Activated T-helper 1 cell treated with anti-CD3 and anti-CD28 coated beads, Interleukin-12 subunit alpha, Interleukin-12 subunit beta, Interleukin-2, Interleukin-4 antibody, amounts not matched to agents 30 ng/mL and 10 ng/mL and 1 ng/mL, durations not matched to agents 14 hours and 24 hours and 36 hours (primary cell): ENCODE results near the gene NOTCH2. TPM values are rescaled to one million over a fixed set of nuclear protein-coding genes. Genes with fewer than 3 reads are reported as not detected.

Source experiments
- DNase-seq: peaks from one replicate; pipeline ENCODE4 v3.0.0; 2021; ENCODE audit warnings: low spot score
- H3K27ac Mint-ChIP-seq: one replicate; pipeline ENCODE4 v1.8.0; 2021; ENCODE audit warnings: mild to moderate bottlenecking, mixed read lengths
- H3K27me3 Mint-ChIP-seq: one replicate; pipeline ENCODE4 v1.8.0; 2022; ENCODE audit warnings: mild to moderate bottlenecking, moderate library complexity, mixed read lengths; ENCODE audit not compliant: insufficient read depth
- H3K36me3 Mint-ChIP-seq: one replicate; pipeline ENCODE4 v1.8.0; 2021; ENCODE audit warnings: low read depth, mixed read lengths
- H3K4me1 Mint-ChIP-seq: one replicate; pipeline ENCODE4 v1.8.0; 2021; ENCODE audit warnings: low read depth, mixed read lengths
- H3K4me3 Mint-ChIP-seq: one replicate; pipeline ENCODE4 v1.8.0; 2021; ENCODE audit warnings: mild to moderate bottlenecking, moderate library complexity, mixed read lengths
- H3K9me3 Mint-ChIP-seq: one replicate; pipeline ENCODE4 v1.8.0; 2021; ENCODE audit warnings: mixed read lengths
- intact Hi-C: fragments of 100-400 bp; cut with micrococcal nuclease; formaldehyde crosslinking; loops from one replicate; pipeline ENCODE4 v1.15.1; 2024
- total RNA-seq: library from RNA; stranded (reverse); gene quantifications from 2 replicates; pipeline ENCODE4 v1.2.3, GENCODE V29; 2022

The NOTCH2 gene
- total RNA-seq, 1 donor from 2014 or later: 110 TPM

DNA sequence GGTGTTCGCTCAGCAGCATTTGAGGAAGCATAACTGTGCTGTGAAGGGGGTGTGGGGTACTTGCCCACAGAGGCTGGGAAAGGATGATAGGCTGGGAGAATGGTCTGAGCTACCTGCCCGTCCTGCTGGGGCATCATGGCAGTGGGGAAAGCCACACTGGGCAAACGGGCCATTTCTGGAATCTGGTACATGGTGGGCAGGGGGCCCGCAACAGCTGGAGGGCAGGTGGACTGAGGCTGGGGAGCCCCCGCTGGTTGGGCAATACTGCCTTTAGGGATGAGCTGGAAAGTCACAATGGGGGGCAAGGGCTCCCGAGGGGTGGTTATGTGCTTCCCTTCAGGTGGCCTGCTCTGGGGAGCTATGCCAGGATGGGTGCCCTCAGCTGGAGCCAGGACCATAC, 153.9 kb downstream of the NOTCH2 start:
- Mint-ChIP-seq H3K4me3 (no peak overlapping the region), H3K27ac (no peak overlapping the region), H3K27me3 (no peaks in the 10 kb centered on the region), H3K4me1 (no peaks in the 10 kb centered on the region), H3K9me3 (no peaks in the 10 kb centered on the region), H3K36me3 (peaks cover 59% of the 10 kb centered on the region)
- intact Hi-C loops: no loop called here
- DNase-seq: no peak

DNA sequence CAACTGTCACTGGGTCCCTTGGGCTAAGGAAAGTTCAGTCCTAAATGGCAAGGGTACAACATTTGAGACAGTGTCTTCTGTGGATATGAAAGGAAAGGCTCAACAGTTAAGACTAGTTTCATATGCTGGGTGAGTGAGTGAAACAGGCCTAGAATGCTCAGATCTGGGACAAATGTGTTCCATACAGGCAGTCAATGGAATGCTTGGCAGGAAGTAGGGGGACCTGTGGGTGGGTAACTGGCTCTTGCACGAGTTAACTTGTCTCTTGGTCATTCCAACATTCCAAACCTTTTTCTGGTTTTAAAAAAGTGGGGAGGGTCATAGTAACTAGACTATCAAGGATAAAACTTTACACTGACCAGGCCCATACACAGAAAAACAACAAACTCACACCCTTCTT, 155.4 kb downstream of the NOTCH2 start:
- no peak for DNase-seq
- no peaks in the 10 kb centered on the region for H3K27me3 Mint-ChIP-seq
- H3K36me3 Mint-ChIP-seq: peaks cover 51% of the 10 kb centered on the region
- no peaks in the 10 kb centered on the region for H3K9me3 Mint-ChIP-seq
- H3K4me3 Mint-ChIP-seq: no peak overlapping the region
- H3K4me1 Mint-ChIP-seq: no peaks in the 10 kb centered on the region
- intact Hi-C loops: no loop called here
- no peak overlapping the region for H3K27ac Mint-ChIP-seq

DNA sequence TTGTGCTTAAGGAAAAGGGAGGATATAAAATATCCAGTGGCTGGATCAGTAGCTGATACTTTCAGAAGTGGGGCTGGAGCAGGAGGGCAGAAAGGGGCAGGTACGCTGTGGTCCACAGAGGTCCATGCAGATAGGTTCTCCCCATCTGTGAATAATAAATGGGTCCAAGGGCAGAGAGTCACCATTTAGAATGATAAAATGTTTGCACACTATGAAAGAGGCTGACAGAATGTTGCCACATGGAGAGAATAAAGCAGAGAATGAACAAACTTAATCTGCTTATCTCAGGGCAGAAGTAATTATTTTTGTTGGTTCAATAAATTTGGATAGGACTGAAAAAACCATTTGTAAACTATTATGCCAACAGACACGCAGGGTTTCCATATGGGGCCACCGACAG, 156.5 kb downstream of the NOTCH2 start:
- intact Hi-C loops: no loop called here
- Mint-ChIP-seq H3K27me3 (no peaks in the 10 kb centered on the region), H3K9me3 (no peaks in the 10 kb centered on the region), H3K27ac (no peak overlapping the region), H3K4me1 (no peaks in the 10 kb centered on the region), H3K4me3 (no peak overlapping the region), H3K36me3 (peaks cover 48% of the 10 kb centered on the region)
- DNase-seq: no peak

DNA sequence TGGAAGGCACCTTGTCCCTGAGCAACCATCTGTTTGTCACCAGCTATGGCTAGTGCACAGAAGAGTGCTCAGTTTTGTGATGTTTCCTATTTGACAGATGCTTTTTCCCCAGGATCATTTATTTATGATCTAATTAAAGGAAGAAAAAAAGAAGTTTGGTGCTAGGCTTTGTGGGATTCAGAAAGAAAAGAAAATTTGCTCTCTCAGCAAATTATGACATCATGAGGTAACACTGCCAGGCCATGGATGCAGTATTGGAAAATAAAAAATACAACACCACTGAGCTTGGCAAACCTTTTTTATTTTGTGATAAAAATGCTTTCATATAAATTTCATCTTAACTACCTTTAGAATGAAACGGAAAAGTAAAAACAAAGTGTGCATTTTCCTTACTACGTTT, 157.7 kb downstream of the NOTCH2 start:
- Mint-ChIP-seq H3K9me3 (no peaks in the 10 kb centered on the region), H3K27me3 (no peaks in the 10 kb centered on the region), H3K4me1 (no peaks in the 10 kb centered on the region), H3K27ac (no peak overlapping the region), H3K36me3 (peaks cover 40% of the 10 kb centered on the region), H3K4me3 (no peak overlapping the region)
- intact Hi-C loops: no loop called here
- DNase-seq: no peak

DNA sequence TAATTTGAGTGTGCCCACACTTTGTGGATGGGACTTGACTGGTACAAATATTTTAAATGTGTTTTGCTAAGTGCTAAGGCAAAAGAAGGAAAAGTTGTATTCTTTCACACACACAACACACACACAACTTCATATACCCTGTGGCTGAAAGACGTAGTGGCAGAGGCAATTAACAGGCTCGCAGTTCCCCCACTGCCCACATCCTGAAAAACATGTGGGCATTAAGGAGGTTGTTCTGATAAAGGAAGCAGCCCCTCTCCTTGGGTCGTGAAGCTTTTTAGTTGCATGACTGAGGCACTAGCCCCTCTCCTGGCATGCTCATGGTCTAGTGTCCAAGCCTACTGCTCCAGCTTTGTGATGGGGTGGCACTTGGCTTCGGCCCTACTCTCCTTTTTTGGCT, 158.8 kb downstream of the NOTCH2 start:
- H3K9me3 Mint-ChIP-seq: no peaks in the 10 kb centered on the region
- peaks cover 3% of the 10 kb centered on the region for H3K27me3 Mint-ChIP-seq
- H3K36me3 Mint-ChIP-seq: peaks cover 31% of the 10 kb centered on the region
- intact Hi-C loops: no loop called here
- no peak for DNase-seq
- no peak overlapping the region for H3K4me3 Mint-ChIP-seq
- no peak overlapping the region for H3K27ac Mint-ChIP-seq
- no peaks in the 10 kb centered on the region for H3K4me1 Mint-ChIP-seq

DNA sequence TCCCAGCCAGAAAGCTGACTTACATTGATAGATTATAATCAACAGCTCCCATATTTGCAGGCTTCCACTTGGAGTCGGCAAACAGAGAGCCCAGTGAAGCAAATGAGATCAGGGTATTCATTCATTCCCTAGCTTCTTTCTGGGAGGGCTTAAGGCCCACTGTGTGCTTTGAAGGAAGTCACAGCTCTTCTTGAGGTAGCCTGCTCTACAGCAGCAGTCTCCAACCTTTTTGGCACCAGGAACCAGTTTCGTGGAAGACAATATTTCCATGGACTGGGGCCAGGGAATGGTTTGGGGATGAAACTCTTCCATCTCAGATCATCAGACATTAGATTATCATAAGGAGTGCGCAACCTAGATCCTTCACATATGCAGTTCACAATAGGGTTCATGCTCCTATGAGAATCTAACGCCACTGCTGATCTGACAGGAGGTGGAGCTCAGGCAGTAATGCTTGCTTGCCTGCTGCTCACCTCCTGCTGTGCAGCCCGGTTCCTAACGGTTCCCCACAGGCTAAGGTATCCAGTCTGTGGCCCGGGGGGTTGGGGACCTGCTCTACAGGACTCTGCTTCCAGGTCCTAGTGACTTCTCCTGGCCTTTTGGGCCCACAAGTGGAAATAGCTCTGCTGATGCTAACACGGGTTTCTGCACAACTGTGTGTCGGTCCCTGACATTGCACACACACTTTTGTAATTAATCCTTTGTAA, 159.4 kb downstream of the NOTCH2 start:
- H3K36me3 Mint-ChIP-seq: peaks cover 25% of the 10 kb centered on the region
- DNase-seq: no peak
- peaks cover 7% of the 10 kb centered on the region for H3K27me3 Mint-ChIP-seq
- no peaks in the 10 kb centered on the region for H3K9me3 Mint-ChIP-seq
- H3K4me1 Mint-ChIP-seq: no peaks in the 10 kb centered on the region
- H3K4me3 Mint-ChIP-seq: no peak overlapping the region
- intact Hi-C loops: no loop called here
- no peak overlapping the region for H3K27ac Mint-ChIP-seq

DNA sequence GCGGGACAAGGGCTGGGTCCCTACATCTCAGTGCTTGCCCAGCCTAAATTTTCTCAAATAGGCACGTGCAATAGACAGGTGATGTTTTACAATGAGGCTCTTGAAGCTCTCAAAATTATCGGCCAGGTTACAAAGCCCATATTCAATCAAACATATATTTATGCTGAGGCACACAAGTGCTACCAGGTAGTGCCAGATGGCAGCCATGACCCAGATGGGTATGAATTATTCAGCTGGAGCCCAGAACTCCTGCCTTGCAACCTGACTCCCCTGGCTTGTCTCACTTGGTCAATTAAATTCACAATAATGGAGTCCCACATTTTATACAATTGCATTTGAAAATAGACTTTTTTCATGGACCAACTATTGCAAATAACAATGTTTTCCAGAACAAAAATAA, 160.8 kb downstream of the NOTCH2 start:
- H3K27ac Mint-ChIP-seq: no peak overlapping the region
- no peaks in the 10 kb centered on the region for H3K9me3 Mint-ChIP-seq
- no peaks in the 10 kb centered on the region for H3K4me1 Mint-ChIP-seq
- intact Hi-C loops: no loop called here
- H3K27me3 Mint-ChIP-seq: peaks cover 15% of the 10 kb centered on the region
- H3K4me3 Mint-ChIP-seq: no peak overlapping the region
- DNase-seq: no peak
- peaks cover 15% of the 10 kb centered on the region for H3K36me3 Mint-ChIP-seq

DNA sequence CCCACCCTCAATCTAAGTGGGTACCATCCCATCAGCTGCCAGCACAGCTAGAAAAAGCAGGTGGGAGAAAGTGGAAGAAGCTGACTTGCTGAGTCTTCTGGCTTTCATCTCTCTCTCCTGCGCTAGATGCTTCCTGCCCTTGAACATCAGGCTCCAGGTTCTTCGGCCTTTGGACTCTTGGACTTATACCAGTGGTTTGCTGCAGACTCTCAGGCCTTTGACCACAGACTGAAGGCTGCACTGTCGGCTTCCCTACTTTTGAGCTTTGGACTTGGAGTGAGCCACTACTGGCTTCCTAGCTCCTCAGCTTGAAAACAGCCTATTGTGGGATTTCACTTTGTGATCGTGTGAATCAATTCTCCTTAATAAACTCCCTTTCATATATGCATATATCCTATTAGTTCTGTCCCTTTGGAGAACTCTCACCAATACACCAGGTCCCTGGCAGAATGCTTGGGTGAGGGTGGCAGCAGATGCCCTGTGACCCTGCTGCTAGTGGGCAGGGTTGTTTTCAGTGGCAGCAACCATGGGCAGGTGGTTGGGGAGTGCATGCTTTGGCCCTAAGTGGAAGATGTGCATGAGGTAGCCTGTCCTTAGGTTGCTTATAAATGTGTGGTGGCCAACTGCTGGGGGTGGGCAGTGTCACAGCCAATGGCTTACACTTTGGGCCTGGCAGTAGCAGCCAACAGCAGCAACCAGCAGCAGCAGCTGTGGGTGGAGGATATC, 162.4 kb downstream of the NOTCH2 start:
- Mint-ChIP-seq H3K4me3 (no peak overlapping the region), H3K27ac (no peak overlapping the region), H3K9me3 (no peaks in the 10 kb centered on the region), H3K27me3 (peaks cover 21% of the 10 kb centered on the region), H3K36me3 (no peaks in the 10 kb centered on the region), H3K4me1 (no peaks in the 10 kb centered on the region)
- intact Hi-C loops: no loop called here
- no peak for DNase-seq

DNA sequence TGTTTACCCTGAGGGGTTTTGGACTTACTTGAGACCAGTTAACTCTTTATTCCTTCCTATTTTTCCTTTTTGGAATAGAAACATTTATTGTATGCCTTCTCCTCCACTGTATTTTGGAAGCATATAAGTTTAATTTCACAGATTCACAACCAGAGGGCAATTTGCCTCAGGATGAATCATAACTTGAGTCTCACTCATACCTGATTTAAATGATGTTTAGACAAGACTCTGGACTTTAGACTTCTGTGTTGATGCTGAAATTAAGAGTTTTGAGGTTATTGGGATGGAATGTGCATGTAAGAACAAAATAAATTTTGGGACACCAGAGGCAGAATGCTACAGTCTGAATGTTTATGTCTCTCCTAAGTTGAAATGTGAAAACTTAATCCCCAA, 166.0 kb downstream of the NOTCH2 start:
- intact Hi-C loops: no loop called here
- Mint-ChIP-seq H3K27me3 (peaks cover 31% of the 10 kb centered on the region), H3K36me3 (no peaks in the 10 kb centered on the region), H3K4me1 (no peaks in the 10 kb centered on the region), H3K9me3 (no peaks in the 10 kb centered on the region), H3K27ac (no peak overlapping the region), H3K4me3 (no peak overlapping the region)
- DNase-seq: no peak

DNA sequence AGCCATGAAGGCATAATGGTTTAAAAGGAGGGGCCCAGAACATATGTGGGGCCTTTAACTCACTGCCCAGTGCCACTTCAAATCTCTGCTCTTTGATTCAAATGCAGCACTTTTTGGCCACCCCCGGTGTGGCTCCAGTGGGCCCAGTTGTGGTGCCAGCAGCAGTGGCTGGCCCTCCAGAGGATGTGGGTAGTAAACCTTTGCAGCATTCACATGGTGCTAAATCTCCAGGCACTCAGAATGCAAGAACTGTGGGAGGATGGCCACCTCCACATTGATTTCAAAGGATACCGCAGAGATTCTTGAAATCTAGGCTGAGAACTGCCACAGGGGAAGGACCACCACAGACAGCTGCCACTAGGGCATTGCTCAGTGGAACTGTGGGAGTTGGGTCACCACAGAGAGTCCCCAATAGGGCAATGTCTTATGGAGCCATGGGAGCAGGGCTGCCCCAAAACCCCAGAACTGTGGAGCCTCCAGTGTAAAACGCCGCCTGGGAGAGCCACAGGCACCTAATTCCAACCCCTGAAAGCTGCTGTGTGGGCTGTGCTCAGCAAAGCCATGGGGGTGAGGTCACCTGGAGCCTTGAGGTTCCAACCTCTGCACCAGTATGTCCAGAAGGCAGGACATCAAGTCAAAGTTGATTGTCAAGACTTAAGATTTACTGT, 166.6 kb downstream of the NOTCH2 start:
- Mint-ChIP-seq H3K36me3 (no peaks in the 10 kb centered on the region), H3K4me3 (no peak overlapping the region), H3K9me3 (no peaks in the 10 kb centered on the region), H3K27ac (no peak overlapping the region), H3K27me3 (peaks cover 31% of the 10 kb centered on the region), H3K4me1 (no peaks in the 10 kb centered on the region)
- no peak for DNase-seq
- intact Hi-C loops: no loop called here

DNA sequence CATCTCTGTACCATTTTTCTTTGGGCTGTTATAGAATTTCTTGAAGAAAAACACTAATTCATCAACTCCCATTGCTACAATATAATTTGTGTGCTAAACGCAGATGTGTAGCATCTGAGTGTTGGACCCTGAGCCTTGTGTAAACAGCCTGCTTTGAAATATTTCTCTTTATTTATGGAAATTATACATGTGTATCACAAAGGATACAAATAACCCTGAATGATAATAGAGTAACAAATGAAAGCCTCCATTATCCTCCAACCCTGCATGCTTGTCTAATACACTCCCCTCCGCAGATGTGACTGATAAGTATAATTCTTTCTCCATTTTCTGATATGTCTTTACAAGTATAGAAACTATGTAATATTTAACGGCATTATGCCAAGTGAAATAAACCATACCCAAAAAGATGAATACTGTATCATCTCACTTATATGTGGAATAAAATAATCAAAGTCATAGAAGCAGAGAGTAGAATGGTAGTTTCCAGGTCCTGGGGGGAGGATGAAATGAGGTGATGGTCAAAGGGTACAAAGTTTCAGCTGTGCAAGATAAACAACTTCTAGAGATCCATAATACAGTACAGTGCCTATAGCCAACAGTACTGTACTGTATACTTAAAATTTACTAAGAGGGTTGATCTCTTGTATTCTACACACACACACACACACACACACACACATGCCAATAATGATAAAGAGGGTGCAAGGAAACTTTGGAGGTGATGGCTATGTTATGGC, 170.3 kb downstream of the NOTCH2 start:
- Mint-ChIP-seq H3K4me1 (peaks cover 8% of the 10 kb centered on the region), H3K27ac (no peak overlapping the region), H3K27me3 (peaks cover 21% of the 10 kb centered on the region), H3K36me3 (no peaks in the 10 kb centered on the region), H3K9me3 (no peaks in the 10 kb centered on the region), H3K4me3 (no peak overlapping the region)
- DNase-seq: no peak
- intact Hi-C loops: no loop called here

DNA sequence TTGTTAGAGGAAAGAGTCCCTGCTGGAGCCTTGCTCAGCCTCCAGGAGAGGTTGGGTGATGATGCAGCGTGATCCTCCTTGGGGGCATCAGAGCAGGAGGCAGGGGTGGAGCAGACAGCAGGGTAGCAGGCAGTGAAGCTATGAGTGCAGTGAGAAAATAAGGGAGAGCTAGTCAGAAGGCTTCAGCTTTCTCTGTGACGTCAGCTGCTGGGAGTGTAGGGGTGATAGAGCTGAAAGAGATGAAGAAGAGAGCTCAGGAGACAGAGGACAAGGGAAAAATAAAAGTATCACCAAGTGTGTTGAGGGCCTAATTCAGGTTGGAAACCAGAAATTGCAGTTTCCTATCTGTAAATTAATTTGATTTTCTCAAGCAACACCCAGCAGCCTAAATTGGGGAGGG, 170.9 kb downstream of the NOTCH2 start:
- Mint-ChIP-seq H3K4me3 (no peak overlapping the region), H3K27me3 (peaks cover 16% of the 10 kb centered on the region), H3K4me1 (peaks cover 14% of the 10 kb centered on the region), H3K27ac (no peak overlapping the region), H3K9me3 (no peaks in the 10 kb centered on the region), H3K36me3 (no peaks in the 10 kb centered on the region)
- intact Hi-C loops: no loop called here
- no peak for DNase-seq

DNA sequence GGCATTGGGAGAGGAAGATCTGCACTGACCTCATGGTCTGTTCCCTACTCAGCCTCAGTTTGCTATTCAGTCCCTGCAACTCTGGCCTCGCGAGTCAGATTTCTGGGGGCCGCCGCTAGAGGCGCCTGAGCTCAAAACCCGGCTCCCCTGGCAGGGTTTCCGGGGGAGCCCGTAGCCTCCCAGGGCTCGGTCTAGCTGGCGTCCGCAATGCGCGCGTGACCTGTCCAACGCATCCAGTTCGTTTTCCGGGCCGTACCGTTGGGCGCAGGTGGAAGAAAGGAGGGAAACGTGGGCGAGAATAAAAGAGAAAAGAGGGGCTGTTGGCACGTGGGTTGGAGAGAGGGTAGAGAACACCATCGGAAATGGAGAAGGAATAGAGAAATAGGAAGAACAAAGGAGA, 173.2 kb downstream of the NOTCH2 start, which contains the start of gene ADAM30:
Gene ADAM30, minus strand, starts transcription at position 213 of the 400 bp plus-strand sequence. Its CDS starts 179 bp downstream, at position 34.
- Mint-ChIP-seq H3K9me3 (no peaks in the 10 kb centered on the region), H3K27ac (no peak within 1 kb of the TSS), H3K4me1 (peaks cover 35% of the 10 kb centered on the region), H3K4me3 (no peak within 1 kb of the TSS), H3K27me3 (peaks cover 6% of the 10 kb centered on the region), H3K36me3 (no peaks in the 10 kb centered on the region)
- no peak for DNase-seq
- intact Hi-C loops: no loop called here
